Immature natural killer cell (primary cell): ENCODE results near the gene TNS2. TPM values are rescaled to one million over a fixed set of nuclear protein-coding genes. Genes with fewer than 3 reads are reported as not detected.
A peak's percentile ranks its signal among the peaks of the same experiment; 100 is the strongest.

Experiments
- DNase-seq, 3 donors: peaks; one replicate each; pipeline ENCODE4 v3.0.0; 2022; ENCODE audit warnings: mixed read lengths in 1 of 3
- H3K27ac Mint-ChIP-seq, 6 donors: one replicate each; pipeline ENCODE4 v1.8.0; 2020; ENCODE audit warnings: mixed read lengths in 6 of 6, mild to moderate bottlenecking in 5 of 6, inconsistent platforms in 4 of 6, moderate library complexity in 3 of 6
- H3K27me3 Mint-ChIP-seq, 3 donors: one replicate each; pipeline ENCODE4 v1.8.0; 2020 to 2021; ENCODE audit warnings: low read depth in 3 of 3, mild to moderate bottlenecking in 3 of 3, mixed read lengths in 3 of 3, moderate library complexity in 3 of 3, inconsistent platforms in 1 of 3
- H3K36me3 Mint-ChIP-seq, 3 donors: one replicate each; pipeline ENCODE4 v1.8.0; 2020; ENCODE audit warnings: mixed read lengths in 3 of 3, inconsistent platforms in 2 of 3, mild to moderate bottlenecking in 2 of 3
- H3K4me1 Mint-ChIP-seq, 2 donors: one replicate each; pipeline ENCODE4 v1.8.0; 2020; ENCODE audit warnings: inconsistent platforms in 2 of 2, mild to moderate bottlenecking in 2 of 2, mixed read lengths in 2 of 2, moderate library complexity in 1 of 2
- H3K4me3 Mint-ChIP-seq, 5 donors: one replicate each; pipeline ENCODE4 v1.8.0; 2020; ENCODE audit warnings: mild to moderate bottlenecking in 5 of 5, mixed read lengths in 5 of 5, inconsistent platforms in 3 of 5, moderate library complexity in 3 of 5
- H3K9me3 Mint-ChIP-seq, 6 donors: one replicate each; pipeline ENCODE4 v1.8.0; 2020; ENCODE audit warnings: mild to moderate bottlenecking in 6 of 6, mixed read lengths in 6 of 6, inconsistent platforms in 4 of 6, moderate library complexity in 3 of 6
- polyA plus RNA-seq, 3 donors: library from polyadenylated mRNA; unstranded; fragments of 300-500 nt; fragmentation: Illumina TruSeq; gene quantifications; one replicate each; pipeline ENCODE4 v1.2.3, GENCODE V29; 2021

TNS2 gene
- polyA plus RNA-seq, 3 donors from 2014 or later, result not detected

- peak overlapping the region in 1 of 6 donors; percentile 58 for H3K27ac Mint-ChIP-seq
- DNase-seq, result no peak
- peaks cover 0 to 6% (median 5%) of the 10 kb centered on the region in 3 donors for H3K27me3 Mint-ChIP-seq
- no peak overlapping the region for H3K4me3 Mint-ChIP-seq
- no peaks in the 10 kb centered on the region for H3K9me3 Mint-ChIP-seq
- H3K36me3 Mint-ChIP-seq, result peaks cover 11 to 23% (median 12%) of the 10 kb centered on the region in 3 donors
- H3K4me1 Mint-ChIP-seq, result peaks cover 31 to 49% of the 10 kb centered on the region in 2 donors
Observed at GRCh38 chr12:53074283-53074998, 24.6 kb downstream of the TNS2 start.

GRCh38 chr12:53074999-53075370, 25.1 kb downstream of the TNS2 start:
- Mint-ChIP-seq H3K27me3 (peaks cover 4 to 6% (median 5%) of the 10 kb centered on the region in 3 donors), H3K27ac (no peak overlapping the region), H3K4me3 (no peak overlapping the region), H3K9me3 (no peaks in the 10 kb centered on the region), H3K36me3 (peaks cover 11 to 23% (median 12%) of the 10 kb centered on the region in 3 donors), H3K4me1 (peaks cover 36 to 54% of the 10 kb centered on the region in 2 donors)
- no peak for DNase-seq

GRCh38 chr12:53076461-53076860, 26.6 kb downstream of the TNS2 start:
- peaks cover 42 to 65% of the 10 kb centered on the region in 2 donors for H3K4me1 Mint-ChIP-seq
- peaks cover 5 to 6% (median 6%) of the 10 kb centered on the region in 3 donors for H3K27me3 Mint-ChIP-seq
- no peak for DNase-seq
- H3K27ac Mint-ChIP-seq, result no peak overlapping the region
- no peaks in the 10 kb centered on the region for H3K9me3 Mint-ChIP-seq
- H3K36me3 Mint-ChIP-seq, result peaks cover 11 to 20% (median 12%) of the 10 kb centered on the region in 3 donors
- H3K4me3 Mint-ChIP-seq, result peak overlapping the region in 1 of 5 donors; percentile 41

GRCh38 chr12:53077030-53077429, 27.2 kb downstream of the TNS2 start:
- Mint-ChIP-seq H3K27me3 (peaks cover 5 to 6% (median 6%) of the 10 kb centered on the region in 3 donors), H3K4me3 (peak overlapping the region; percentile 41 to 98 (median 94)), H3K36me3 (peaks cover 9 to 20% (median 11%) of the 10 kb centered on the region in 3 donors), H3K27ac (no peak overlapping the region), H3K4me1 (peaks cover 40 to 60% of the 10 kb centered on the region in 2 donors), H3K9me3 (no peaks in the 10 kb centered on the region)
- no peak for DNase-seq

GRCh38 chr12:53078425-53079225, 28.8 kb downstream of the TNS2 start:
- peaks cover 5 to 6% (median 6%) of the 10 kb centered on the region in 3 donors for H3K27me3 Mint-ChIP-seq
- H3K4me3 Mint-ChIP-seq, result peak overlapping the region; percentile 88 to 98 (median 94)
- H3K9me3 Mint-ChIP-seq, result no peaks in the 10 kb centered on the region
- peaks cover 40 to 59% of the 10 kb centered on the region in 2 donors for H3K4me1 Mint-ChIP-seq
- H3K27ac Mint-ChIP-seq, result peak overlapping the region; percentile 72 to 96 (median 92)
- H3K36me3 Mint-ChIP-seq, result peaks cover 7 to 16% (median 11%) of the 10 kb centered on the region in 3 donors
- DNase-seq, result no peak

- Mint-ChIP-seq H3K9me3 (no peaks in the 10 kb centered on the region), H3K4me3 (peak within 1 kb of the TSS; percentile 88 to 98 (median 94)), H3K4me1 (peaks cover 35 to 52% of the 10 kb centered on the region in 2 donors), H3K27me3 (peaks cover 5 to 6% (median 5%) of the 10 kb centered on the region in 3 donors), H3K36me3 (peaks cover 7 to 11% (median 8%) of the 10 kb centered on the region in 3 donors), H3K27ac (peak within 1 kb of the TSS; percentile 86 to 96 (median 92))
- DNase-seq, result peak; percentile 97 to 99 (median 98)
Observed at GRCh38 chr12:53079226-53080117, 29.6 kb downstream of the TNS2 start, which contains the start of gene SPRYD3. Gene SPRYD3 (minus strand): TSS chr12:53079390. CDS start chr12:53079333, 57 bp downstream.

- H3K4me3 Mint-ChIP-seq, result no peak overlapping the region
- no peak overlapping the region for H3K27ac Mint-ChIP-seq
- H3K9me3 Mint-ChIP-seq, result no peaks in the 10 kb centered on the region
- peaks cover 23 to 30% of the 10 kb centered on the region in 2 donors for H3K4me1 Mint-ChIP-seq
- peaks cover 0 to 4% (median 0%) of the 10 kb centered on the region in 3 donors for H3K36me3 Mint-ChIP-seq
- H3K27me3 Mint-ChIP-seq, result peaks cover 5 to 6% (median 5%) of the 10 kb centered on the region in 3 donors
- no peak for DNase-seq
Observed at GRCh38 chr12:53082637-53083175, 32.8 kb downstream of the TNS2 start.

- H3K4me1 Mint-ChIP-seq, result no peaks in the 10 kb centered on the region
- H3K36me3 Mint-ChIP-seq, result no peaks in the 10 kb centered on the region
- no peak overlapping the region for H3K27ac Mint-ChIP-seq
- no peak overlapping the region for H3K4me3 Mint-ChIP-seq
- H3K9me3 Mint-ChIP-seq, result no peaks in the 10 kb centered on the region
- DNase-seq, result no peak
- H3K27me3 Mint-ChIP-seq, result peaks cover 0 to 7% (median 5%) of the 10 kb centered on the region in 3 donors
Observed at GRCh38 chr12:53086361-53086760, 36.5 kb downstream of the TNS2 start.

GRCh38 chr12:53090105-53090504, 40.2 kb downstream of the TNS2 start:
- H3K27me3 Mint-ChIP-seq, result peaks cover 3 to 14% (median 5%) of the 10 kb centered on the region in 3 donors
- no peak for DNase-seq
- no peaks in the 10 kb centered on the region for H3K36me3 Mint-ChIP-seq
- no peaks in the 10 kb centered on the region for H3K9me3 Mint-ChIP-seq
- no peak overlapping the region for H3K27ac Mint-ChIP-seq
- no peaks in the 10 kb centered on the region for H3K4me1 Mint-ChIP-seq
- no peak overlapping the region for H3K4me3 Mint-ChIP-seq

GRCh38 chr12:53090554-53090953, 40.7 kb downstream of the TNS2 start:
- no peak for DNase-seq
- no peaks in the 10 kb centered on the region for H3K9me3 Mint-ChIP-seq

GRCh38 chr12:53091756-53092155, 41.9 kb downstream of the TNS2 start:
- Mint-ChIP-seq H3K4me1 (peaks cover 0 to under 1% of the 10 kb centered on the region in 2 donors), H3K4me3 (no peak overlapping the region), H3K9me3 (no peaks in the 10 kb centered on the region), H3K27ac (no peak overlapping the region), H3K27me3 (peaks cover 3 to 16% (median 7%) of the 10 kb centered on the region in 3 donors), H3K36me3 (no peaks in the 10 kb centered on the region)
- no peak for DNase-seq

More at GRCh38 chr12:53090554-53090953, 40.7 kb downstream of the TNS2 start:
- Mint-ChIP-seq H3K4me3 (no peak overlapping the region), H3K27ac (no peak overlapping the region), H3K27me3 (peaks cover 3 to 14% (median 6%) of the 10 kb centered on the region in 3 donors), H3K36me3 (no peaks in the 10 kb centered on the region), H3K4me1 (no peaks in the 10 kb centered on the region)

GRCh38 chr12:53093777-53094393, 44.0 kb downstream of the TNS2 start:
- Mint-ChIP-seq H3K27ac (no peak overlapping the region), H3K36me3 (no peaks in the 10 kb centered on the region), H3K4me3 (no peak overlapping the region), H3K4me1 (peaks cover 13 to 17% of the 10 kb centered on the region in 2 donors), H3K9me3 (no peaks in the 10 kb centered on the region), H3K27me3 (peaks cover 6 to 10% (median 7%) of the 10 kb centered on the region in 3 donors)
- no peak for DNase-seq
